Activated naive CD4-positive, alpha-beta T cell treated with anti-CD3 and anti-CD28 coated beads, Interleukin-2, amount 50 U/mL, for 24 hours (primary cell): Measurements from ENCODE around the gene CCNL2.
"Not testable (repeated sequence)": the region's sequence is repeated elsewhere in the genome, so short reads cannot be mapped to it uniquely, and the experiment has no call there.

ENCODE experiments used
- H3K27ac Mint-ChIP-seq: one replicate; pipeline ENCODE4 v1.8.0; 2021; ENCODE audit warnings: mild to moderate bottlenecking, mixed read lengths
- H3K27me3 Mint-ChIP-seq: one replicate; pipeline ENCODE4 v1.8.0; 2021; ENCODE audit warnings: mixed read lengths
- H3K36me3 Mint-ChIP-seq: one replicate; pipeline ENCODE4 v1.8.0; 2021; ENCODE audit warnings: mixed read lengths
- H3K4me1 Mint-ChIP-seq: one replicate; pipeline ENCODE4 v1.8.0; 2021; ENCODE audit warnings: mixed read lengths
- H3K4me3 Mint-ChIP-seq: one replicate; pipeline ENCODE4 v1.8.0; 2021; ENCODE audit warnings: mild to moderate bottlenecking, mixed read lengths
- H3K9me3 Mint-ChIP-seq: one replicate; pipeline ENCODE4 v1.8.0; 2021; ENCODE audit warnings: mixed read lengths

Gene CCNL2

DNA sequence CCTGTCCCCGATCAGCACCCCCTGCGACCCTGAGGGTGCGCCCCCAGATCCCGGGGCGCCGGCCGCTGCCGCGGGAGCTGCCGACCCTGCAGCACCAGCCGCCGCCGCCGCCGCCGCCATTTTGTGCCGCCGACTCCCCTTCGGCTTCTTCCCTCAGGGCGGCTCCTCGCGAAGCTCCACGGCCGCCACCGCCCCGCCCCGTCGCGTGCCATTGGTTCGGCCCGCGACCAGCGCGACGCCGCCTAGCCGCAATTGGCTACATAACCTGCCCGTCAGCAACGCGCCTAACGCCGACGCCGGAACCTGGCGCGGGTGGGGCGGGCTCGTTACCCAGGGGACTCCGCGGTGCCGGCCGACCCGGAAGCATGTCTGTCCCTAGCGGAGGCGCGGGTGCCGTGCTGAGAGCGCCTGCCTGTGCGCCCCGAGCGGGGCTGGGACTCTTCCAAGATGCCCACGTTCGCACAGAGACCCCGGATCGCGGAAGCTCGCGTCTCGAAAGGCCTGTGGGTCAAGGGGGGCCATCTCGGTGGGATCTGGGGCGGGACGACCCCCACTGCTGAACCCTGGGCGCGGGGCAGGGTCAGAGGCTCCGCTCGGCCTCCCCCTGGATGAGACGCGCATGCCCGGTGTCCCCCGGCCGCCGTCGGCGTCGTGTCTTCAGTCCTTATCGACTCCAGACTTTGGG is at the start of gene CCNL2:
Gene CCNL2, minus strand, starts transcription at position 149 of the 685 bp plus-strand sequence. Its CDS starts 29 bp downstream, at position 120.
- Mint-ChIP-seq H3K27me3 (no peaks in the 10 kb centered on the region), H3K4me1 (peaks cover 45% of the 10 kb centered on the region), H3K27ac (peak within 1 kb of the TSS; percentile 85), H3K4me3 (peak within 1 kb of the TSS; percentile 97), H3K36me3 (peaks cover 18% of the 10 kb centered on the region), H3K9me3 (no peaks in the 10 kb centered on the region)

DNA sequence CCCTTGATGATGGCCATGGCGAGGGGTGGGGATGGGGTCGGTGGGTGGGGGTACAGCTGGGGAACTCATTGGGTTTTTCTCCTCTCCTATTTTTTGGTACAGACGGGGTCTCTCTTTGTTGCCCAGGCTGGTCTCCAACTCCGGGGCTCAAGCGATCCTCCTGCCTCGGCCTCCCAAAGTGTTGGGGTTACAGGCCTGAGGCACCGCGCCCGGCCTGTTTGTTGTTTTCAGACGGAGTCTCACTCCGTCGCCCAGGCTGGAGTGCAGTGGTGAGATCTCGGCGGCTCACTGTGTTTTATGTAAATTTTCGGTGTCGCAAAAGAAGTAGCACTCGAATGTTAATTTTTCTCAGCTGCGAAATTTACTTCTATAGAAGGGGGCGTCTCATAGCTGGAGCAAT is 47.5 kb upstream of the CCNL2 start:
- H3K4me3 Mint-ChIP-seq, H3K27me3 Mint-ChIP-seq, H3K36me3 Mint-ChIP-seq, H3K9me3 Mint-ChIP-seq, H3K4me1 Mint-ChIP-seq, H3K27ac Mint-ChIP-seq: not testable (repeated sequence)

DNA sequence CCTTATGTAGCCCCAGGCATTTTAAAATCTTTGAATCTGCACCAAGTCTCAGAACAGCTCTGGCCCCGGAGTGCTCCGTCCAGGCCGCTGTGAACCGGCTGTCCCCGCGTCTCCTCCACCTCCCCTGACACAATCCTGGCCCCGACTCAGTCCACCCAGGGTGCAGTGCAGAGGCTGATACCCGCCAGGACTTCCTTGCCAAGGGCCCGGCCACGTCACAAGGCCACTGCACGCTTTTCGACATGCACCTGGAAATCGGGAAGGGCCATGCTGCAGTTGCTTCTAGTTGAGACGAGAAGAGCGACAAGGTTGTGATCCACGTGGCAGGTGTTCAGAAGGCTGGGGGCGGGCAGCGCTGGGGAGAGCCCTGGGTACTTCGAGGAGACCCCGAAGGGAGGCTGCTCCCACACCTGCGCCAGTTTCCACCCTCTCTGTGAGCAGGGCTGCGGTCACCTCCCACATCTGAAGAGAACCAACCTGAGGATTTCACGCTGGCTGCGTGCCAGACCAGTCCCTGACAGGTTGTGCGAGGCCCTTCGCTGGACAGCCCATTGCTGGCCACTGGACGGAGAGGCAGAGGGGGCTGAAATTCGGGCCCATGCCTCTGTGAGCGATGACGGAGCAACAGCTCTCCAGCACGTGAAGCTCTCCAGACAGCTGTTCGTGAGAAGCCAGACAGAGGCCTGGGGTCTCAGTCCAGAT is 43.1 kb upstream of the CCNL2 start:
- H3K27me3 Mint-ChIP-seq = peaks cover 2% of the 10 kb centered on the region
- H3K27ac Mint-ChIP-seq = no peak overlapping the region
- no peaks in the 10 kb centered on the region for H3K36me3 Mint-ChIP-seq
- H3K9me3 Mint-ChIP-seq = no peaks in the 10 kb centered on the region
- H3K4me3 Mint-ChIP-seq = no peak overlapping the region
- no peaks in the 10 kb centered on the region for H3K4me1 Mint-ChIP-seq

DNA sequence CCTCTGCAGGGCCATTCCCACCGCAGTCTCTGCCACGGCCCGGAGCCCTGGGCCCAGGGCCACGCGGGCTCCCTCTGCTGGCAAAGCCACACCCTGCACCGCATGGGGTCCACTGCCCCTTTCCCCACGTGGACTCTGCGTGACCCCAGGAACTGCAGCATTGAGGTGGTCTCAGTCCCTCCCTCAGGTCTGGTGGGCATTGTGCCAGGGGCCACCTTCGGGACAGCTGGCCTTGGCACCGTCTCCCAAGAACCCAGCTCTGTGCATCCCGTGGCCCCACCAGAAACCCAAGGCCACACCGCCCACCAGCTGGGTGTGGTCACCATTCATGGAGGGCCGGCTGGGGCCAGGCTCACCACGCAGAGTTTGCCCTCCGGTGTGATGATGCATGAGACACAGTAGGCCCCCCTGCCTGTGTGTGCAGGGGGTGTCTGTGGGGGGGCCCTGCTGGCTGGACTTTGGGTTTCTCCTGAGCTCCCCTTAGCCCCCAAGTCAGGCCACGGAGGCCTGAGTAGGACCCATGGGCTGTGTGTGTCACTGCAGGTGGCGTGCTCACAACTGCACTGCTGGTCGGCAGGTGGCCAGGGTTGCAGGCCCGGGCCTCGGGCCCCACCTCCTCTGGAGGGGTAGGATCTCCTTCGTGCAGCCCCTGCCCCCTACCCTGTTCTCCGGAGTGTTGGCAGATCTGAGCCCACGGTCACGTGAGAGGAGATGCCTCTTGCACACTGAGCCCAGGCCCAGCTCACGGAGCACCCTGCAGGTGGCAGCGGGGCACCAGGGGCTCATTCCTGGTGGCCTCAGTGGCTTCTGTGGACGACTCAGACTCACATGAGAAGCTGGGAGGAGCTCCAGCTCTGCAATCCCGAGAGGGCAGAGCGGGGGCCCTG is 42.1 kb upstream of the CCNL2 start:
- Mint-ChIP-seq H3K9me3 (no peaks in the 10 kb centered on the region), H3K36me3 (no peaks in the 10 kb centered on the region), H3K27ac (no peak overlapping the region), H3K4me3 (no peak overlapping the region), H3K4me1 (no peaks in the 10 kb centered on the region), H3K27me3 (peaks cover 5% of the 10 kb centered on the region)

DNA sequence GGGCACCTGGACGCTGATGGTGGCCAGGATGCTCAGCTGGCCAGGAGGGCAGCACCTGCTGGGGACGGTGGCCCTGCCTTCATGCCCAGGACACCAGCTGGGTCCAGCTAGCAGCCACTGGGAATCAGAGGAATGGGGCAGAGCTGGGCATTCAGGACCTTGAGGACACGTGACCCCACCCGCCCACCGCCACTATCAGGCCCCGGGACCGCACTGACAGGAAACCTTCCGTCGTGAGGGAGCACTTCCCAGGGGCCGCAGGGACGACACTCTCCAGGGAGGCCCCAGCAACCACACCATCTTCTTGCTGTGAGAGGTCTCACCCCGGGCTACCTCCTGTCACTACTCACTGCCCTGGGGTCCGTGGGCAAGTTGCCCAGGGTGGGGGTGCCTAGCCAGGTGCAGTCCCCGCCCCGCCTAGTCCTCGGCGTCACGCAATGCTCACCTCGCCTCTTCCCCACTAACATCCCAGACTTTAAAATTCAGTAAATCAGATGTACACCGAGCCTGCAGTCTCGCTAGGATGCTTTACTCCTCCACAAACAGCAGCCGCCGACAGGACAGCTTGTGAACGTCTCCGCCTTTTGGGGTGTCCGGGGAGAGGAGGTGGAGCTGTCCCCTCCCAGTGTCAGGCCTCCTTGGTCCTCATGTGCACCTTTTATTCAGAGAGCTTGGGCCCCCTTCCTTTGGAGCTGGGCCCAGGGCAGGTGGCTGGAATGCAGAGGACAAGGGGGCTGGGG is 41.3 kb upstream of the CCNL2 start:
- no peak overlapping the region for H3K27ac Mint-ChIP-seq
- H3K36me3 Mint-ChIP-seq = no peaks in the 10 kb centered on the region
- H3K9me3 Mint-ChIP-seq = no peaks in the 10 kb centered on the region
- H3K4me1 Mint-ChIP-seq = no peaks in the 10 kb centered on the region
- H3K27me3 Mint-ChIP-seq = peaks cover 6% of the 10 kb centered on the region
- no peak overlapping the region for H3K4me3 Mint-ChIP-seq

DNA sequence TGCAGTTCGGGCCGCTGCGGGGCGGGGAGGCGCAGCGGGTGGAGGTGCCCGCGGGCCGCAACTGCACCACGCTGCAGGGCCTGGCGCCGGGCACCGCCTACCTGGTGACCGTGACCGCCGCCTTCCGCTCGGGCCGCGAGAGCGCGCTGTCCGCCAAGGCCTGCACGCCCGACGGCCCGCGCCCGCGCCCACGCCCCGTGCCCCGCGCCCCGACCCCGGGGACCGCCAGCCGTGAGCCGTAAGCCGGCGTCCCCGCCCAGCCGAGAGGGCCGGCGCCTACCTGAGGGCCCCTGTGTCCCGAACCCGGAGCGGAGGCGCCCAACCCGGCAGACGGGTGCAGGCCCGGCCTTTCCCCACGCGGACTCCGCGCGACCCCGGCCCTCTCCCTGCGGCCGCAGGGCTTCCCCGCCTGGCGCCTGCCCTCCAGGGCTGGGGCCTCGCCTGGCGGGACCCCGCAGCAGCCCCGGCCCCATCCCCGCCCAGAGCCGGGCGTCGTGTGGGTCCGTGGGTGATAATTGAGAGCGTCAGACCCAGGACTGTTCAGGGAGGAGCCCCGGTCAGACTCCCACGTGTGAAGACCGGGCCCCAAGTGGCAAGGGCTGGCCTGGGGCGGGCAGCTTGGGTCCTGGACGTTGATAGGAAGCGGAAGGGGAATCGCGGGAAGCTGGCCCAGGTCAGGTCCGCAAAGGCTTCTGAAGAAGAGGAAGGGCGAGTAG is 40.6 kb upstream of the CCNL2 start:
- Mint-ChIP-seq H3K4me1 (peaks cover 3% of the 10 kb centered on the region), H3K36me3 (no peaks in the 10 kb centered on the region), H3K9me3 (no peaks in the 10 kb centered on the region), H3K27me3 (peaks cover 10% of the 10 kb centered on the region), H3K4me3 (no peak overlapping the region), H3K27ac (no peak overlapping the region)

DNA sequence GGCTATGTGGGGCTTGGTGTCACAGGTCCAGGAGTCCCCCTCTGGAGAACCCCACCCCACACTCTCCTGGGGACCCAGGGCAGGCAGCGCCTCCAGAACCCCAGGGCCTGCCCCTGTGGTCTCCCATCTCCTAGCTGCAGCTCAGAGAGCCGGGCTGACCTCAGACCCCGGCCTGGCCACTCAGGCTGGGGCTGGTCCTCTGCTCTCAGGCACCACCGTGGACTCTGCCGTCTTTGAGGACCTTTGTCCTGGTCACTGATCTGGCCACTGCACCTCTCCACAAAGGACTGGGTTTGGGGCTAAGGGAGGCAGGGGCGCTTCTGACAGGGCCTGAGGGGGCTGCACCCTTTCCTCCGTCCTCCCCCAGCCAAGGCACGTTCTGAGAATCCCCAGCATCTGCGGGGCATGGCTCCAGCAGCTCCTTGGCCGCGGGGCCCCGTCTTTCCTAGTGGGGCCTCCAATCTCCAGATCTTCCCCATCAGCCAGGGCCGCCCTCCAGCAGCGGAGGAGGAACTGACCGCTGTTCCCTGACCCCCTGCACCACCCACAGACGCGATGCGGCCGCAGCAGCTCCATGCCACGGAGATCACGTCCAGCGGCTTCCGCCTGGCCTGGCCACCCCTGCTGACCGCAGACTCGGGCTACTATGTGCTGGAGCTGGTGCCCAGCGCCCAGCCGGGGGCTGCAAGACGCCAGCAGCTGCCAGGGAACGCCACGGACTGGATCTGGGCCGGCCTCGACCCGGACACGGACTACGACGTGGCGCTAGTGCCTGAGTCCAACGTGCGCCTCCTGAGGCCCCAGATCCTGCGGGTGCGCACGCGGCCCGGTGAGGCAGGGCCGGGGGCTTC is 39.6 kb upstream of the CCNL2 start:
- Mint-ChIP-seq H3K4me1 (peaks cover 5% of the 10 kb centered on the region), H3K36me3 (no peaks in the 10 kb centered on the region), H3K27me3 (peaks cover 10% of the 10 kb centered on the region), H3K9me3 (no peaks in the 10 kb centered on the region), H3K4me3 (no peak overlapping the region), H3K27ac (no peak overlapping the region)

DNA sequence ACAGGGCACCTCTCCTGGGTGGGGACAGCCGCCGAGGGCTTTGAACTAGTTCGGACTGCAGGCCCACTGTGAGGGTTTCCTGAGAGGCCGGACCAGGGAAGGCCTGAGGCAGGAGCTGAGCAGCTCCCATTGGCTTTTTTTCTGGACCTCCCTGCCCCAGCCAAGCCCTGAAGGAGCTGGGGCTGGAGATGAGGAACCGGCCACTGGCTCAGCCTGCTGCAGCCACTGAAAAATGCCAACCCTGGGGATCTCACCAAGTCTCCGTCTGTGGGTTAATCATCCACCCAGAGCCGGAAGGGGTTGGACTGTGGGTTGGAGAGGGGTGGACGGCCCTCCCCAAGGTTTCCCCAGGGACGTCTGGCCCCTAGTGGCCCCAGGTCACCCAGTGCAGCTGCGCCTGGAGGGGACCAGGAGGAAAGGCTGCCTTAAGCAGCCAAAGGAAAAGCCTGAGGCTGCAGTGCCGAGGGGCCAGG is 38.8 kb upstream of the CCNL2 start:
- no peaks in the 10 kb centered on the region for H3K36me3 Mint-ChIP-seq
- no peak overlapping the region for H3K27ac Mint-ChIP-seq
- H3K27me3 Mint-ChIP-seq = peaks cover 10% of the 10 kb centered on the region
- no peaks in the 10 kb centered on the region for H3K9me3 Mint-ChIP-seq
- H3K4me3 Mint-ChIP-seq = no peak overlapping the region
- peaks cover 7% of the 10 kb centered on the region for H3K4me1 Mint-ChIP-seq

DNA sequence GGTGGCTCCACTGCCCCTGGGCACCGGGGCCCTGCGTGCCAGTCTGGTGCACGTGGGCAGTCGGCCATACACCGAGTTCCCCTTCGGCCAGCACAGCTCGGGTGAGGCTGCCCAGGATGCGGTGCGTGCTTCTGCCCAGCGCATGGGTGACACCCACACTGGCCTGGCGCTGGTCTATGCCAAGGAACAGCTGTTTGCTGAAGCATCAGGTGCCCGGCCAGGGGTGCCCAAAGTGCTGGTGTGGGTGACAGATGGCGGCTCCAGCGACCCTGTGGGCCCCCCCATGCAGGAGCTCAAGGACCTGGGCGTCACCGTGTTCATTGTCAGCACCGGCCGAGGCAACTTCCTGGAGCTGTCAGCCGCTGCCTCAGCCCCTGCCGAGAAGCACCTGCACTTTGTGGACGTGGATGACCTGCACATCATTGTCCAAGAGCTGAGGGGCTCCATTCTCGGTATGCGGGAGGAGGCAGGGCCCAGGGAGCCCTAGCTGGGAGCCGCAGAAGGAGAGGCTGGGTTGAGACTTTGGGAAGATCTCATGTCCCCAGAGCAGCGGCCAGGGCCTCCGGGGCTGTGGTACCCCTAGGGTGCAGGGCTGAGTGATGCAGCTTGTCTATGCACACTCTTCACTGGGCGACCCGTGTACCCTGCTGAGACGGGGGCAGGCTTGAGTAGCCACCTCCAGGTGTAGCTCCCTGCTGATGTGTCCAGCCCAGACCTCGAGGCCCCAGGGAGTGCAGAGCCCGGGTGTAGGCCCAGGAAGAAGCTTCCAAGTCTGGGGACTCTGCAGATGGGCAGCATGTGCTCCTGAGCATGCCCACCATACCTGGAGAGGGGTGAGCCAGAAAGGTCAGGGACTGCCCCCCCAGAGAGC is 38.1 kb upstream of the CCNL2 start:
- Mint-ChIP-seq H3K27me3 (peaks cover 10% of the 10 kb centered on the region), H3K4me3 (no peak overlapping the region), H3K27ac (no peak overlapping the region)

DNA sequence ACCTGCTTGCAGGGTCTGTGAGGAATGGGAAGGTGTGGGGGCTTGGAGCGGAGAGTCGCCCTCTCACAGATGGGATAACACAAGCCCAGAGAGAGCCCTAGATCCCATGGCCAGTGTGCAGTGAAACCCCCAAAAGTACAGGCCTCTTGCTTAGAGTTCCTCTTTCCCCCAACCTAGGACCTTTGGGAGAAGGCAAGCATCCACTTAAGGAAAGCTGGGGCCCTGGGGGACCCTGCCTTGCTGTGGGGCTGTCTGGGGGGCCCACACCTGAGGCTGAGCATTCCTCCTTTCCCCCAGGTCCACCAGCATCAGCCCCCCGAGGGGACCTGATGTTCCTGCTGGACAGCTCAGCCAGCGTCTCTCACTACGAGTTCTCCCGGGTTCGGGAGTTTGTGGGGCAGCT is 37.5 kb upstream of the CCNL2 start:
- Mint-ChIP-seq H3K4me3 (no peak overlapping the region), H3K4me1 (peaks cover 7% of the 10 kb centered on the region), H3K9me3 (no peaks in the 10 kb centered on the region), H3K27ac (no peak overlapping the region), H3K36me3 (no peaks in the 10 kb centered on the region), H3K27me3 (peaks cover 10% of the 10 kb centered on the region)

More for the DNA sequence above, 38.1 kb upstream of the CCNL2 start:
- H3K4me1 Mint-ChIP-seq = peaks cover 7% of the 10 kb centered on the region
- H3K36me3 Mint-ChIP-seq = no peaks in the 10 kb centered on the region
- H3K9me3 Mint-ChIP-seq = no peaks in the 10 kb centered on the region

DNA sequence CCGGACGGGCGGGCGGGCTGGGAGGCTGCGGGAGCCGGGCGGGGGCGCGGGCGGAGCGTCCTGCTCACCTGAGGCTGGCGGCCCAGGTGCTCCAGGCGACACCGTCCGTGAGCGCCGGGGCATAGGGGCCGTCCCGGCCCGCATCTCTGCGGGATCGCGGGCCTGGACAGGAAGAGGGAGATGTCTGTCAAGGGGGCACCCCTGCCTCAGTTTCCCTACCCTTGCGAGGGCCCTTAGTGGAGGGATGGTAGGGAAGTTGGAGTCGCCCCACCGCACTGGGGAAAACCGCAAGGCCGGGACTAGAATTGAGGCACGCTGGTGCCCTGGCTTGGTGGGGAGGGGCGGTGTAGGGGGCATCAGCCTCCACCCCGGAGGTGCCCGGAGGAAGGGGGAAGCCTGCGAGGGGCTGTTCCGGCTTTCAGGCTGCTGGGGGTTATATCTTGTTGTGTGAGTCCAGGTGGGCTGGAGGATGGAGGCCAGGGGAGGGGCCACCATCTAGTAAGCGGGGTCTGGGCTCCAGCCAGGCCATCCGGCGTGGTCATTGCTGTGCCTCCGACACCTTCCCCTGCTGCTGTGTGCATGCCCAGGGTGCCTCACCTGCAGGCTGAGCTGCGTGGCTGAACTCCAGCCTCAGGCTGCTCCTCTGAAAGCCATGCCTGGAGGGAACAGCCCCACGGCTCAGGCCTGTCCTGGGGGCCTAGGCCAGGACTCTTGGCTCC is 36.9 kb upstream of the CCNL2 start:
- Mint-ChIP-seq H3K27me3 (peaks cover 10% of the 10 kb centered on the region), H3K27ac (no peak overlapping the region), H3K4me3 (peak overlapping the region; percentile 47), H3K4me1 (peaks cover 7% of the 10 kb centered on the region), H3K9me3 (no peaks in the 10 kb centered on the region), H3K36me3 (no peaks in the 10 kb centered on the region)

DNA sequence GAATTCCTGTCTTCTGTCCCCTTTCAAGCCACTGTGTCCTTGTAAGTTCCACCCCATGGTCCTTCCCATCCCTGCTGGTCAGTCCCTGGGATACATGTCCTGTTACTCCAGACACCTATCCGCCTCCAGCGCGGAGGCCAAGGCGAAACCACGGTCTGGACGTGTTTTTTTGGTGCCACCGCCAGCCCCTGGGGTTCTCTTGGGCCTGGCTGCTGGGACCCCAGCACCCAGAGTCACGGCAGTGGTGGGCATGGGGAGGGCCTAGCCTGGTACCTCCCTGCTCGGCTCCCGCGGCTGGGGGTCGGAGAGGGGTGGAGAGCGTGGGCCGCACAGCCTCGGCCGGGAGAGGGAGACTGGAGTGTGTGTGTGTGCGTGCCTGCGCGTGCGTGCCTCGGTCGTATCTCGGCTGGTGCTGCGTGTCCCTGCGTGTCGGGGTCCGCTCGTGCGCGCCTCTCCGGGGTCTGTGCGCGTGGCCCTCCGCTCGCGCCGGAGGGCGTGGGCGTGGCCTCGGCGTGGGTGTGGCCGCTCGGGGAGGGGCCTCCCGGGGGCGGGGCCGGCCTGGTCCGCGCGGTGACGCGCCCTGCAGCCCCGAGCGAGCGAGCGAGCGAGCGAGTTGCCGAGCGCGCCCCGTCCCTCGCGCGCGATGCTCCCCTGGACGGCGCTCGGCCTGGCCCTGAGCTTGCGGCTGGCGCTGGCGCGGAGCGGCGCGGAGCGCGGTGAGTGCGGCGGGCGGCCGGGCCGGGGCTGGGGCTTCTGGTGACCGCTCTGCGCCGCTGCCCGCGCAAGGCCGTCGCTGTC is 36.2 kb upstream of the CCNL2 start, which contains the start of gene VWA1:
Gene VWA1, plus strand, starts transcription at position 585 of the 798 bp plus-strand sequence. Its CDS starts 59 bp downstream, at position 644.
- Mint-ChIP-seq H3K27ac (no peak within 1 kb of the TSS), H3K9me3 (no peaks in the 10 kb centered on the region), H3K27me3 (peaks cover 7% of the 10 kb centered on the region), H3K36me3 (no peaks in the 10 kb centered on the region), H3K4me3 (peak within 1 kb of the TSS; percentile 49), H3K4me1 (peaks cover 7% of the 10 kb centered on the region)
